ENCODE measurements around the gene GPSM3.

DNA sequence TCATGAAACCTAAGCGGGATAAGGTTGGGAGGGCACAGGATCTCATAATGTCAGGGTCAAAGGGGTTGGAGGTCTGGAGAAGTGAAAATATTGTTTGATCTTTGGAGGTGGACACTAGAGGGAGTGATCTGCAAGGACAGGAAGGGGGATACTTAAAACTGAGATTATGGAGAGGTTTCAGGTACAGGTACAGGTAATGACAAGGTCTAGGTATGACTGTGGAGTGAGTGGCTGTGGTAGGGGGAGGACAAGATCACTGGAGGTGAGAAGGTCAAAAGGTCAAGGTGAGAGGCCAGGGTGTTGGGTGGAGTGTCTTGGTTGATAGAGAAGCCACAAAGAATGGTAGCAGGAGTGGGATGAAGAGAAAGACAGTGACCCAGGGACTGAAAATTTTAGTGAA is 48.2 kb upstream of the GPSM3 start:
- no peak for TF ChIP-seq CTCF (optimal IDR thresholded peaks at IDR 0.05 in 1 of 3, IDR thresholded peaks at IDR 0.05 in 1 of 3, conservative IDR thresholded peaks at IDR 0.05 in 1 of 3; ENCODE audit: extremely low read depth in 1 of 3, insufficient read depth in 2 of 3, low read length in 3 of 3)
- TF ChIP-seq EZH2 (IDR thresholded peaks at IDR 0.05; ENCODE audit: low read length): no peak
